GM18505 (cell line): ENCODE data around the gene MAP2K4.

Experiments used
- ATAC-seq: cut with Tn5 transposase; IDR thresholded peaks from one replicate; pipeline ENCODE4 v1.9.1; 2021; ENCODE audit not compliant: unreplicated experiment
- POLR2A ChIP-seq: IDR thresholded peaks from 4 replicates; pipeline ENCODE4 v1.6.1; 2011; ENCODE audit warnings: borderline replicate concordance; ENCODE audit not compliant: insufficient read depth, insufficient read length; ENCODE audit errors: extremely low read depth

The MAP2K4 gene

GRCh38 chr17:12193144-12193735, 172.6 kb downstream of the MAP2K4 start:
- ATAC-seq: no peak
- TF ChIP-seq POLR2A: no peak
